GM12875 (cell line): ENCODE measurements around the gene PICK1.

ENCODE experiments used
- H3K4me3 ChIP-seq: one replicate; pipeline ENCODE4 v1.5.1; 2011; ENCODE audit warnings: low read depth, low read length, control low read depth
- CTCF ChIP-seq: IDR thresholded peaks from 2 replicates; pipeline ENCODE4 v1.5.1; 2011; ENCODE audit warnings: low read depth, mild to moderate bottlenecking, control low read depth, inconsistent platforms, low read length, moderate library complexity, borderline replicate concordance; ENCODE audit not compliant: insufficient read depth

Gene PICK1

GRCh38 chr22:38080474-38080849, 23.3 kb downstream of the PICK1 start:
- H3K4me3 ChIP-seq, result no peak overlapping the region
- TF ChIP-seq CTCF, result no peak

- no peak for TF ChIP-seq CTCF
- H3K4me3 ChIP-seq, result no peak overlapping the region
Observed at GRCh38 chr22:38080850-38081635, 23.8 kb downstream of the PICK1 start.

- TF ChIP-seq CTCF, result no peak
- no peak overlapping the region for H3K4me3 ChIP-seq
Observed at GRCh38 chr22:38081636-38081940, 24.4 kb downstream of the PICK1 start.

- no peak for TF ChIP-seq CTCF
Observed at GRCh38 chr22:38081941-38082828, 25.0 kb downstream of the PICK1 start.

GRCh38 chr22:38082986-38083710, 25.9 kb downstream of the PICK1 start:
- no peak for TF ChIP-seq CTCF
- no peak overlapping the region for H3K4me3 ChIP-seq

More at GRCh38 chr22:38081941-38082828, 25.0 kb downstream of the PICK1 start:
- H3K4me3 ChIP-seq, result no peak overlapping the region

GRCh38 chr22:38083931-38084631, 26.9 kb downstream of the PICK1 start, which contains the start of gene SLC16A8:
Gene SLC16A8, minus strand, starts transcription at chr22:38084184. Its CDS starts 1,311 bp downstream, at chr22:38082873.
- no peak within 1 kb of the TSS for H3K4me3 ChIP-seq
- no peak for TF ChIP-seq CTCF
